Activated CD8-positive, alpha-beta memory T cell treated with anti-CD3 and anti-CD28 coated beads, Interleukin-2, amount 50 U/mL, for 4 hours (primary cell): ENCODE results near the gene TMEM134.
"Not testable (repeated sequence)": the region's sequence is repeated elsewhere in the genome, so short reads cannot be mapped to it uniquely, and the experiment has no call there.

Source experiments
- DNase-seq: peaks from one replicate; pipeline ENCODE4 v3.0.0-alpha.2; 2020

TMEM134 gene

DNA sequence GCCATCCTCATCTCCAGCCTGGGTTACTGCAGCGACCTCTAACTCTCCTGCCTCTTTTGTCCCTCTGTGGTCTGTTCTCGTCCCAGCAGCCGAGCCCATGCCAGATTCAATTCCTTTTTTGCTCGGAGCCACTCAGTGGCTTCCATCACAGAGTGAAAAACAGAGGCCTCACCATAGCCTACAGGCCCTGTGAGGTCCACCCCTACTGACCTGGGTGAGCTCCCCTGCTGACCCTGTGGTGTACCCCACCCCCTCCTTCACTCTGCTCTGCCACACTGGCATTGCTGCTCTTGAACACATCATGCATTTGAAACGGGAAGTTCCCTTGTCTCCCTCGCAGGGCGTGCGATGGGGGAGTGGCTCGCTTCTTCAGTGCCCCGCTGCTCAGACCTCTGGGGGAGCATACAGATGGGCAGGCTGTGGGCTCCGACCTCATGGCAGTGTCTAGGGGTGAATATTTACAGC lies 15.8 kb upstream of the TMEM134 start:
- peak; percentile 60 for DNase-seq

DNA sequence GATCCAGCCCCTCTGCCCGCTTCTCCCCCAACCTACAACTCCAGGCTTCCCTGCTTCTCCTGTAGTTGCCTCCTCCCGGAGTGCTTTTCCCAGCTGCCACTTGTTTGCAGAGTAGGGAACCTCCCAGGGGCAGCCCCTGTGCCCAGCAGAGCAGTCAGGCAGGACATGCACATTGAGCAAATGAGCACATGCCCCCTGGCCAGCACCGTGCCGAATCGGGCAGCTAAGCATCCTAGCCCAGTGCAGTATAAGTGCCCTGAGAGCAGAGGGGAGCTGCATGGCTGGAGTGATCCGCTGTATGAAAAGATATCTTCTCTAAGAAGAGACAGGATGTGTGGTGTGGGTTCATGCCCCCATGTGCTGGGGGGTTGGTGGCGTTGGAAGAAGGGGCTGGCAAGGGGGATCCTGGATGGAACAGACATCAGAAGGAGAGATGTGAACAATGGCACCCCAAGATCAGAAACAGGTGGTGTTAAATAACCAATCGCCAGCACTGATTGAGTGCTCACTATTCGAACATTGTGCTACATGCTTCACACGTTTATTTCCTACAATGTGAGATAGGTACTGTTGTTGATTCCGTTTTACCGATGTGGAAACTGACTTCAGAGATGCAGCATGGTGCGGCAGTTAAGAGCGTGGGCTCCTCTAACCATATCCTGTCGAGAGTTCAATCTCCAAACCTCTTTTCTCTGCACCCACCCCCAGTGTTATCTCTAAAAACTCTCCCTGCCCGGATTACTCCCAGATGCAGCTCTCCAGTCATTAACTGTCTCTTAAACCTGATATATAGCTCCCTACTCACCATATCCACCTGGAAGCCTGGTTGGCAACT lies 15.0 kb upstream of the TMEM134 start:
- no peak for DNase-seq

DNA sequence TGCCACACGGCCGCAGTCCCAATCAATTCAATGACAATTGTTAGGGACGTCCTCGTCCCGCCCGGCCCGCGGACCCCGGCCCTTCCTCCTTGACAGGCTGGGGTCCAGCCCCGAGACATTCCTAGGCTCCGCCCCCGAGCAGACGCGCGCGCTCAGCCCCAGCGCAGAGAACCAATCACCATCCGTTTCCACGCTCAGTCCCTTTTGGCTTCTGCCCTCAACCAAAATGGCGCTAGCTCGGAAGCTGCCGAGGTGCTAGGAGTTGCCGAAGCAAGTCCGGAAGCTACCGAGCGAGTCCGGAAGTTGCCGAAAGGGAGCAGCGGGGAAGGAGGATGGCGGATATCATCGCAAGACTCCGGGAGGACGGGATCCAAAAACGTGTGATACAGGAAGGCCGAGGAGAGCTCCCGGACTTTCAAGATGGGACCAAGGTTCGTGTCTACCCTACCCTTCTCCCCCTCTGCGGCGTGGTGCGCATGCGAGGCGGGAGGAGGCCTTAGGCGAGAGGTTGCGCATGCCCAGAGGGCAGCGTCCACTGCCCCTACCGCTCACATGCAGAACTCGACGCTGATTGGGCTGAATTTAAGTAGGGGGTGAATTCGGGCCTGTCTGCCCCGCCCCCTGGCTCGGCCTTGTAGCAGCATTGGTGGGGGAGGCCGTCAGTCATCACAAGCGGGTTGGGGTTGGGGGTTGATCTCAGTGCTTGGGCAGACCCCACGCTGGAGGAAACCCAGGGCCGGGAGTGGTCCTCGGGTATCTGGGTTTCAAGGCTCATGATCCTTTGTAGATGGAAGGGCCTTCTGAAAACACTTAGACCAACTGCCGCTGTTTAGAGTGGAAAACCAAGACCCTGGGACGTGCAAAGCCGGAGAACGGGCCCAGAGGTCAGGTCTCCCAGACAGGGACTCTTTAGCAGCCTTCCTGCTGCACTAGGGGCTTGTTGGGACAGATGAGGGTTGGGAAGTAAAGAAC lies 14.1 kb upstream of the TMEM134 start, which contains the start of gene AIP:
AIP (plus strand) TSS at position 200 of the 972 bp plus-strand sequence; CDS start at position 333, 133 bp downstream.
- DNase-seq, result peak; percentile 96

DNA sequence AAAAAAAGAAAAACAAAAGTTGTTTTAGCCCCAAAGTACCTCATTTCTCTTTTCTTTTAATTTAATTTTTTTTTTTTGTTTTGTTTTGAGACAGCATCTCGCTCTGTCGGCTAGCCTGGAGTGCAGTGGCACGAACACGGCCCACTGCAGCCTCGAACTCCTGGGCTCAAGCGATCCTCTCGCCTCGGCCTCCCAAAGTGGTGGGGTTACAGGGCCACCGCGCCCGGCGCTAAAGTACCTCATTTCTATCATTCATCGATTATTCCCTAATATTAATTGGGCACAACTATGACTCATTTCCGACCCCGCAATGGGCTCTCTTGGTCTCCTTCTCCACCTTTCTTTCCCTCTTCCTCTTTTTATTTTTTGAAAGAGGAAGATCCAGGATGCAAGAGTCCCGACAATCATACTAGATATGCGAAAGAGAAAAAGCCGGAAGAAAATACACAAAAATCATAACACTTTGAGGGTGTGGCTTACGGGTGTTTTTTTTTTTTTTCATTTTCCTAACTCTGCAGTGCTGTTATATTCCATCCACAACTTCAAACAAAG lies 13.3 kb upstream of the TMEM134 start:
- no peak for DNase-seq

DNA sequence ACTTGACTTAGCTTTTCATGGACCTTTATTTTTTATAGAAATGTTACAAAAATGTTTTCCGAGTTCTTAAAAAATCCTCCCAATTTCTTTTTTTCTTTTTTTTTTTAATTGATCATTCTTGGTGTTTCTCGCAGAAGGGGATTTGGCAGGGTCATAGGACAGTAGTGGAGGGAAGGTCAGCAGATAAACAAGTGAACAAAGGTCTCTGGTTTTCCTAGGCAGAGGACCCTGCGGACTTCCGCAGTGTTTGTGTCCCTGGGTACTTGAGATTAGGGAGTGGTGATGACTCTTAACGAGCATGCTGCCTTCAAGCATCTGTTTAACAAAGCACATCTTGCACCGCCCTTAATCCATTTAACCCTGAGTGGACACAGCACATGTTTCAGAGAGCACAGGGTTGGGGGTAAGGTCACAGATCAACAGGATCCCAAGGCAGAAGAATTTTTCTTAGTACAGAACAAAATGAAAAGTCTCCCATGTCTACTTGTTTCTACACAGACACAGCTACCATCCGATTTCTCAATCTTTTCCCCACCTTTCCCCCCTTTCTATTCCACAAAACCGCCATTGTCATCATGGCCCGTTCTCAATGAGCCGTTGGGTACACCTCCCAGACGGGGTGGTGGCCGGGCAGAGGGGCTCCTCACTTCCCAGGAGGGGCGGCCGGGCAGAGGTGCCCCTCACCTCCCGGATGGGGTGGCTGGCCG lies 8.4 kb upstream of the TMEM134 start:
- not testable (repeated sequence) for DNase-seq

DNA sequence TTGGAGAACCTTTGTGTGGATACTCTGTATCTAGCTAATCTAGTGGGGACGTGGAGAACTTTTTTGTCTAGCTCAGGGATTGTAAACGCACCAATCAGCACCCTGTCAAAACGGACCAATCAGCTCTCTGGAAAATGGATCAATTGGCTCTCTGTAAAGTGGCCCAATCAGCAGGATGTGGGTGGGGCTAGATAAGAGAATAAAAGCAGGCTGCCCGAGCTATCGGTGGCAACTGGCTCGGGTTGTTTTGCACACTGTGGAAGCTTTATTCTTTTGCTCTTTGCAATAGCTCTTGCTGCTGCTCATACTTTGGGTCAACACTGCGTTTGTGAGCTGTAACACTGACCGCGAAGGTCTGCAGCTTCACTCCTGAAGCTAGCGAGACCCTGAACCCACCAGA lies 7.6 kb upstream of the TMEM134 start:
- not testable (repeated sequence) for DNase-seq

DNA sequence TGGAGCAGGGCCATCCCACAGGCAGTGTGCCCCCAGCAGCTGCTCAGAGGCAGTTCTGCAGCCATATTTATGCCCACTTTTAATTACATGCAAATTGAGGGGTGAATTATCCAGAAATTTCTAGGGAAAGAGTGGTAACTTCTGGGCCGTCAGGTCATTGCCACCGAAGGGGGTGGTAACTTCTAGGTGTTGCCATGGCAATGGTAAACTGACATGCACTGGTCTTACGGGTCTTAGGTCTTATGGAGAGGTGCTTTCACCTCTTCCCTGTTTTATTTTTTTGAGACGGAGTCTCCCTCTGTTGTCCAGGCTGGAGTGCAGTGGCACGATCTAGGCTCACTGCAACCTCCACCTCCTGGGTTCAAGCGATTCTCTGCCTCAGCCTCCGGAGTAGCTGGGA lies 3.8 kb upstream of the TMEM134 start:
- DNase-seq, result no peak

DNA sequence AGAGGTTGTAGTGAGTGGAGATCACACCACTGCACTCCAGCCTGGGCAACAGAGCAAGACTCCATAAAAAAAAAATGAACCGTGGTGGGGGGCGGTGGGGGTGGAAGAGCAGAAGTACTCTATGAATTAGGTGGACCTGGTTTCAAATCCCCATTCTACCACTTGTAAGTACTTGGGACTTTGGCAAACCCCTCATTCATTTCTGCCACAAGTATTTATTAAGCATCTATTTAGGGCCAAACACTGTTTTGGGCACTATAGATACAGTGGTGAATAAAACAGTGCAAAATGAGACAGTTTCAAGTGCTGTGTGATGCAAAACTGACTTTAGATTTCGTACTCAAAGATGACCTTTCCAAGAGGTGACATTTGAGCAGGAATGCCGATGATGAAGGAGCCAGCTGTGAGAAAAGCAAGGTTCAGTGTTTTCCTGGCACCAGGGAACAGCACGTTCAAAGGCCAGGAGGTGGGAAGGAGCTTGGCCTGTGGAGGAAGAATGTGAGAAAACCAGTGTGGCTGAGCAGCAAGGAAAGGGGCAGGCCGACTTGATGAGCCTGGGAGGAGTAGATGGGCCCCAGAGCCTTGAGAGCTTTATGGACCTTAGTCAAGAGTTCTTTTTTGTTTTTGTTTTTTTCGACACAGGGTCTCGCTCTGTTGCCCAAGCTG lies 1.4 kb upstream of the TMEM134 start:
- no peak for DNase-seq

DNA sequence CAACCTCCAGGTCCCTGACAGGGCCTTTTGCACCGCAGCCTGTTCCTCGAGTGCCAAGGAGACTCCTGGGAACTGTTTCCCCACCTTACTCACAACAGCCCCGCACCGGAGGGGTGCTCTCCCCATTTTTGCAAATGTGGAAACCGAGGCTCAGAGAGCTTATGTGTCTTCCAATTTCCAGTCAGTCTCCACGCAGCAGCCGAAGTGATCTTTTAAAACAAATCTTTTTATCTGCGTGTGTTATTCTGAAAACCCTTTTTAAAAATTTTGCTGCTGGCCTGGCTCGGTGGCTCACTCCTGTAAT lies 409 bp upstream of the TMEM134 start:
- DNase-seq, result no peak

DNA sequence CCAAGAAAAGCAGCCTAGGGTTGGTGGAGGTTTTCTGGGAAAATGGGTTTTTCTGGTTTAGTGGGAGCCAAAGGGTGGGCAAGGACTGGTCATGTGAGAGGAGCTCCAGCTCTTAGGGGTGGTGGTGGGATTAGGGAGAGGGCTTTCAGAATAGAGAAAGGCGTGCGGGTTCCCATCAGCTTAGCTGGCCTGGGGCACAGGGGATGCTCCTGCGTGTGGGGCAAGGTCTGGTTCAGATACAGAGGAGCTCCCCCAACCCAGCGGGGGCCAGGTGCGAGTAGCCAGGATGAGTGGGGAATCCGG lies 644 bp downstream of the TMEM134 start:
- DNase-seq, result no peak

DNA sequence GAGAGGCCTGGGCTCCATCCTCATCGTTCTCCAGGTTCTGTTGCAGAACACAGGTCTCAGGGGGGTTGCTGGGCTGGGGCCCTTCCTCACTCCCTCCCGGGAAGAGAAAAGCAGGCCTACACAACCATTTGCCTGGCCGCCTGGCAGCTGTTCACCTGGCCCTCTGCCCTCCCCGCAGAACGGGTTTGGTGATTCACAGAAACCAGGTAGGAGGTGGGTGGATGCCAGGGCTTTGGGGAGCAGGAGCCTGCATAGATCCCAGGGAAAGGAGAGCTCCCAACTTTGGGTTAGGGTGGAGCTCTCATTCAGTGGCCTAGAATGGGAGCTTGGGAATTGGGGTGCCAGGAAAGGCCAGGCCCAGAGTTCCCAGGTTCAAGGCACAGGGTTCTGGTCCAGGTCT lies 995 bp downstream of the TMEM134 start:
- no peak for DNase-seq

DNA sequence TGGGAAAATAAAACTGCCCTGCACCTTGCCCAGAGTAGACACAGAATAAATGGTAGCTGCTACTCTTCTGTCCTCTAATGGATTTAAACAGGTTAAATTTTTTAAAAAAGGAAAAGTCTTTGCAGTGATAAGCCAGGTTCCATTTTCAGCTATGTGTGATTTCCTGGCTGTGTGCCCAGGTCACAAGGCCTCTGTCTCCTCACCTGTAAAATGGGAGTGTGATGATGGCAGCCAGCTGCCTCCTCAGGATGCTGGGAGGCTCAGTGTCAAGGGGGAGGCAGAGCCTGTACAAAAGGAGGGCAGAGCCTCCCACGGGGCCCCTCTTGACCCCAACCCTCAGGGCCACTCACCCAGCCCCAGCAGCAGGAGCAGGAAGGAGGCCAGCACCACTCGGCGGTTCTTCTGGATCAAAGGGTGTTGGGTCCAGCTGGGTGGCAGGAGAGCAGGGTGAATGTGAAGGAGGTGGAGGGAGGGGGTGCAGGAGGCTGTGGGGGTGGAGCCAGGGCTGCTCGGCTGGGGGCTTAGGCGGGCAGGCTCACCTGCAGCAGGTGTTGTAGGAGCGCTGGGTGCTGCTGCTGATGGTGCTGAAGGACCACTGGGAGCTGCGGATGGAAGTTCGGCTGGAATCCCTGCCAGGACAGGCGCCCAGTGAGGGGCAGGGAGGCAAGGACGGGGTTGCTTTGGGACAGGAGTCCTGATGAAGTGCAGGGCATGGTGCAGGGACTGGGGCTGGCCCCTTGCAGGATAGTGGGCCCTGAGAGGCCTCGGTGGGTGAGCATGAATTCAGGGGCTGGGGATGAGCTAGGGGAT lies 1.9 kb downstream of the TMEM134 start:
- no peak for DNase-seq

DNA sequence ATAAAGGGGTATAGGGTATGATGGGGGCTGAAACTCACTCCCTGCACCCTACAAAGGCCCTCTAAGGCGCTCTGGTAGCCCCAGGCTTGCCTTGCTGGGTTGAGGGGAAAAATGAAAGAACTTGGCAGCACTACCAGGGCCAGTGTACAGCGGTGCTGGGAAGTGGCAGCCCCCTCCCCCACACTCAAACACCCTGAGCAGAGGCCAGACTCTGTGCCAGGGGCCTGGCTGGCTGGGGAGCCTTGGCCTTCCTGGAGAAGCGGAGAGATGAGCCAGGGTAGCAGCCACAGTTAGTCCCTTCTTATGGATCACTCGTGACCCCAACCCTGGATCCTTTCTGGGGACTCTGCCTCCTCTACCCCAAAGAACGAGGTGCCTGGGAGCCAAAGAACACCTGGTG lies 2.7 kb downstream of the TMEM134 start:
- no peak for DNase-seq

DNA sequence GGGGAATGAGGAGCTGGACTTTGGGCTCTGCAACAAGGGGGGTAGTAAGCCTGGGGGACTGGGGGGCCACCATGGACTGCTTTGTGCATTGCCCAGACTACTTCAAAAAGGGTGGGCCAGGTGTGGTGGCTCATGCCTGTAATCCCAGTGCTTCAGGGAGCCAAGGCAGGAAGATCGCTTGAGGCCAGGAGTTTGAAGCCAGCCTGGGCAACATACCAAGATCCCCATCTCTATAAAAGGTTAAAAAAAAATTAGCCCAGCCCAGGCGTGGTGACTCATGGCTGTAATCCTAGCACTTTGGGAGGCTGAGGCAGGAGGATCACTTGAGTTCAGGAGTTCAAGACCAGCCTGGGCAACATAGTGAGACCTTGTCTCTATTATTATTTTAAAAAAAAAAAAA lies 3.5 kb downstream of the TMEM134 start:
- DNase-seq, result not testable (repeated sequence)

DNA sequence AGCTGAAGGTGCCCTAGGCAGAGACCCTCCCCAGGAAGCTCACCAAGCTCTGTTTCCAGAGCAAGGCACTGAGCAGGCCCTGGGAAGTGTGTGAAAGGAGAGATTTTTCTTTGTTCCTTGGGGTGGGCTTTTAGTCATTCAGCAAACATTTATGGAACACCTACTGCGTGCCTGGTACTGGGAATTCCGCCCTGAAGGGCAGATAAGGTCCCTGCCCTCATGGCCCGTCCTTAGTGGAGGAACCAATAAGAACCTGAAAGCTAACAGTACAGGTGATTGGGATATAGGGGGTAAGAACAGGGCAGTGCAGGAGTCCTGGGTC lies 3.9 kb downstream of the TMEM134 start:
- no peak for DNase-seq

DNA sequence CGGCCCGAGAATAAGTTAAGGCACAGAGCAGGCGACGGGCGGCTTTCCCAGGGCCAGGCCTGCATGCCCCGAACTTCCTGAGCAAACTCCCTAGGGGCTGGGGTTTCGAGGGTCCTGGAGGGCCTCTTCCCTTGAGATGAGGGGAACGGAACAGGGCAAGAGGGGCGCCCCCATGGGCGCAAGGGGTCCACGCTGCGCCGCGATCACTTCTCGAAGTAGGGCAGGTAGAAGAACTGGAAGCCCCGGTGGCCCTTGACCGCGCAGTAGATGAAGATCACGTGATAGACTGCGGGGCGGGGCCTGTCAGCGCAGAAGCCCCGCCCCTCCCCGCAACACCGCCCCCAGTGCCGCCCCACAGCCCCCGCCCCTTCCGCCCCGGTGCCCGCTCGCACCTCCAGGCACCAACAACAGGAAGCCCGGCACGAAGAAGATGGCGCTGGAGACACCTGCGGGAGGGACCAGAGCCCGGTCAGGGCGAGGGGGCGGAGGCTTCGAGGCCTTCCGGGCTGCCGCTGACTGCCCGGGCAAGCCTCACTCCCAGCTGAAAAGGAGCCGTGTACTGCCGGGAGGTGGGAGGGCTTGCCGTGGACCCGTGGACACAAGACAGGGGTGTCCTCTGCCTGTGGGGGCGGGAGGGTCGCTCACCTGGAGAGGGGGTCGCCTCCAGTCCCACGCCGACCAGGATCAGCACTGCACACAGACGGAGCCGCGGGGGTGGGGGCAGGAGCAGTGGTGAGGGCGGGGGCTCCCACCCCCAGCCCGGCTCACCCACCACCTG lies 4.5 kb downstream of the TMEM134 start:
- peak; percentile 88 for DNase-seq

DNA sequence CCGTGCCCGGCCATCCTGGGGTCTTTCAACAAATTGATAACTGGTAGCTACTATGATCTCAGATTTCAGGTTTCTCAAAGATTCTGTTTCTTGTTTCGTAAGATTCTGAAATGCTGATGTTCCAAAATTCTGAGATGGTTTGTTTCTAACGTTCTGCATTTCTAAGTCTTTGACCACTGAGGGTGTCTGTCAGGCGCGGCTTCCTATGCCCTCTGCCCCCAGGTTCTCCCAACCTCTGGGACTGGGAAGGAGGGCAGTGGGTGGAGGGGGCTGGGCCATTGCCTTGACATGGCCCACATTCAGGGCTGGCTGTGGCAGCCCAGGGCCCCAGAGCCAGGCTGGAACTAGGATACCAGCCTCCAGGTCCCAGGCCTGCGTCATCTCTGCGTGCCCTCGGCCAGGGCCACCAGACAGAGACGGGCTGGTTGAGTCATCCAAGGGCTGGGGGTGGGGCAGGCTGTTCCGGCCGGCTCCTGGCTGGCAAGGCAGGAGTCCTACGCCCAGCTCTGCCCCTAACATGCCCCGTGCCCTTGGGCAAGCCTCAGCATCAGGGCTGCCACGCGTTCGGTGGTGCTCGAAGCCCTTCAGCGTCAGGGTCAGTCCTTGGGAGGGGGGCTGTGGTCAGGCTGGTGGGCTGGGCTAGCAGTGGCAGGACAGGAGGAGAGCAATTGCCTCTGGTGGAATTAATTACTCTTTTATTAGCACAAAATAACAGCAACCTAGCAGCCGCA lies 5.2 kb downstream of the TMEM134 start:
- DNase-seq, result no peak

DNA sequence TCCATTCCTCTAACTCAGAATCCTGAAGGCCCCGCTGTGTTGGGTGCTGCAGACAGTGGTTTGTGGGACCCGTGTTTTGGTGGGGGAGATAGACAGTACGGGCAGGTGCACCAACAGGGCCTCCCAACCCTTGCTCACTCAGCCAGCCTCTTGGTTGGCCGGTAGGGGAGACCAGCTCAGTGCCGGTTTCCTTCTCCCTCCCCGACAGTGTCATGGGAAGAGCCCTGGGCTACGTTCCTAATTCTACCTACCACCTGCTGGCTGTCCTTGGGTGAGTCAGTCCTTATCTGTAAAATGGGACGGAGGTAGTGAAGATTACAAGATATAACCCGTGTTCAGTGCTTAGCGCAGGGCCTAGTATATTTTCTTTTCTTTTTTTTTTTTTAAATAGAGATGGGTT lies 5.9 kb downstream of the TMEM134 start:
- DNase-seq, result no peak

DNA sequence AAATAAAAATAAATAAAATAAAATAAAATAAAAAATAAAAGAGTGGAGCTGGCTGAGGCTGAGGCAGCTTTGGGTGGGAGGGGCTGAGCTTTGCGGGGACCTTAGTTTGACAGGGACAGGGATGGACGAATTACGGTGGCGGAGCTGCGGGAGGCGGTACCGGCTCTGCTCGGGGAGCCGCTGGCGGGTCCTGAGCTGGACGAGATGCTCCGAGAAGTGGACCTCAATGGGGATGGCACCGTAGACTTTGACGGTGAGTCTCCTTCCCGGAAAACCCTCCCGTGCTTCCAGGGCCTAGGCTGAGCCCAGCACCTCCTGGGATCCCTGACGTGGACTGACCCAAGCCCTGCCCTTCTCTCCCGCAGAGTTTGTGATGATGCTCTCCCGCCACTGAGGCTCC lies 10.8 kb downstream of the TMEM134 start:
- DNase-seq, result no peak

DNA sequence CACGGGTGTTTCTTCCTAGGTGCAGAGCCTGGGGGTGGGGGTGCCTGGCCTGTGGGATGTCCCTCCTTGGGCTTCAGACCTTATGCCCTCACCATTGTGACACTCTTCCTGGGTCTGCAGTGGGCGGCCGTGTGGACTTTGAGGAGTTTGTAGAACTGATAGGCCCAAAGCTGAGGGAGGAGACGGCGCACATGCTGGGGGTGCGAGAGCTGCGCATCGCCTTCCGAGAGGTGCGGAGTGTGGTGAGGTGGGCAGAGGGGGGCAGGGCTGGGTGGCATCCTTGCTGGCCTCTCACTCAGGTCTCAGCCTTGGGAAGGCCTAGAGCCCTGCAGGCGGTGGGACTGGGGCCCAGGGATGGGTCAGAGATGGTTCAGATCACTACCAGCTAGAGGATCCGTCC lies 11.6 kb downstream of the TMEM134 start:
- DNase-seq, result no peak
